OCI-LY1 (cell line): Measurements from ENCODE around the gene CRYBG2.

Experiments used
- CTCF ChIP-seq: fragments of 200-600 bp; sonication (generic), shearing (Covaris generic); IDR thresholded peaks from 2 replicates; pipeline ENCODE4 v1.5.1; 2017; ENCODE audit warnings: mild to moderate bottlenecking, antibody characterized with exemption, low read length, moderate library complexity, mixed read lengths
- EZH2 ChIP-seq: fragments of 200-600 bp; sonication (generic), shearing (Covaris generic); IDR thresholded peaks from 2 replicates; pipeline ENCODE4 v1.8.0; 2017; ENCODE audit warnings: borderline replicate concordance, mixed run types, mild to moderate bottlenecking, antibody characterized with exemption, low read length, moderate library complexity, mixed read lengths

- TF ChIP-seq CTCF (no peak), EZH2 (no peak)
Observed at GRCh38 chr1:26315874-26316850, 37.8 kb downstream of the CRYBG2 start.
